Measurements from ENCODE around the gene HPS4.

GRCh38 chr22:26477341-26477731 is 6.2 kb downstream of the HPS4 start:
- TF ChIP-seq CTCF (IDR thresholded peaks at IDR 0.05) (no peak), POLR2A (IDR thresholded peaks at IDR 0.05) (no peak), POLR2AphosphoS5 (IDR thresholded peaks at IDR 0.05; ENCODE audit: insufficient read depth in 1 of 2, low read depth in 1 of 2) (no peak)
